IPS-15b (cell line): ENCODE results near the gene MYCN.
A peak's percentile ranks its signal among the peaks of the same experiment; 100 is the strongest.
"Not testable (repeated sequence)": the region's sequence is repeated elsewhere in the genome, so short reads cannot be mapped to it uniquely, and the experiment has no call there.

Source experiments
- H3K27me3 ChIP-seq: one replicate; pipeline ENCODE4 v1.6.1; 2013; ENCODE audit warnings: low read length; ENCODE audit not compliant: control insufficient read depth, insufficient read depth
- H3K36me3 ChIP-seq: one replicate; pipeline ENCODE4 v1.6.1; 2013; ENCODE audit warnings: low read length; ENCODE audit not compliant: control insufficient read depth, insufficient read depth
- H3K4me1 ChIP-seq: one replicate; pipeline ENCODE4 v1.6.1; 2013; ENCODE audit warnings: mild to moderate bottlenecking, low read length; ENCODE audit not compliant: control insufficient read depth, insufficient read depth
- H3K4me3 ChIP-seq: one replicate; pipeline ENCODE4 v1.5.1; 2013; ENCODE audit warnings: low read depth, low read length
- H3K9ac ChIP-seq: one replicate; pipeline ENCODE4 v1.6.1; 2013; ENCODE audit warnings: low read depth, mild to moderate bottlenecking, low read length
- H3K9me3 ChIP-seq: one replicate; pipeline ENCODE4 v1.6.1; 2013; ENCODE audit warnings: mild to moderate bottlenecking, low read length; ENCODE audit not compliant: control insufficient read depth, insufficient read depth

MYCN gene

GRCh38 chr2:15943378-15944280, 3.3 kb downstream of the MYCN start:
- Histone ChIP-seq H3K4me1 (peaks cover 7% of the 10 kb centered on the region), H3K9me3 (no peaks in the 10 kb centered on the region), H3K9ac (peak overlapping the region; percentile 88), H3K36me3 (peaks cover 19% of the 10 kb centered on the region), H3K4me3 (peak overlapping the region; percentile 80), H3K27me3 (no peaks in the 10 kb centered on the region)

DNA sequence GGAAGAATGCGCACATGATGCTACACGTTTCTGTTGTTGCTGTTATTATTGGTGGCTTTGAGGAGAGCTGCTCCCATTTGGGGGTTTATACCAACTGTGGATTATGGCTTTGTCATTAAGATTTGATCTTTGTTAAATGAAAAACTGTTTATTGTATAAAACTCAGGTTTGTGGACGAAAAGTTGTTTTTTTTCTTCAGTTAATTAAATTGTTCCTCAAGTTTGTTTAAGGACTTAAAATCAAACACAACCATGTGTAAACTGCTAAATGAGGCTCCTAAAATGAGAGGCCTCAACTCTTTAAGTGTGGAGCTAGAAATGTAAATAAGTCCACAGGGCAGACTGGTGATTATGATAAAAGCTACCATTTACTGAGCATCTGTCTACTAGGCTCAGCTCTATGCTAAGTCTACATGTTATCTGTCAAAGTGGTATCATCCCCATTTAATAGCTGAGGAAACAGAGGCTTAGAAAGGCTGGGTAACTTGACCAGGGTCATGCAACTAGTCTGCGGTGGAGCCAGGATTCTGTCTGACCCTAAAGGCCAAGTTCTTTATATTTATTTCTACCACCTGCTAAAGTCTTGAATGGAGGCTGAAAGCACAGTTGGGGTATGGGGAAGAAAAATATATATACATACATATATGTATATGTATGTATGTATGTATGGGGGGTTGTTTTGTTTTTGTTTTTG, 4.1 kb downstream of the MYCN start:
- Histone ChIP-seq H3K9ac (no peak overlapping the region), H3K4me3 (peak overlapping the region; percentile 80), H3K4me1 (no peaks in the 10 kb centered on the region), H3K36me3 (peaks cover 19% of the 10 kb centered on the region), H3K9me3 (no peaks in the 10 kb centered on the region), H3K27me3 (no peaks in the 10 kb centered on the region)

GRCh38 chr2:15945909-15946705, 5.8 kb downstream of the MYCN start:
- Histone ChIP-seq H3K27me3 (no peaks in the 10 kb centered on the region), H3K4me3 (no peak overlapping the region), H3K9me3 (no peaks in the 10 kb centered on the region), H3K9ac (no peak overlapping the region), H3K4me1 (no peaks in the 10 kb centered on the region), H3K36me3 (peaks cover 19% of the 10 kb centered on the region)

- Histone ChIP-seq H3K9me3 (no peaks in the 10 kb centered on the region), H3K27me3 (no peaks in the 10 kb centered on the region), H3K4me3 (no peak overlapping the region), H3K4me1 (no peaks in the 10 kb centered on the region), H3K9ac (no peak overlapping the region), H3K36me3 (peaks cover 18% of the 10 kb centered on the region)
Observed at GRCh38 chr2:15946983-15947382, 6.6 kb downstream of the MYCN start.

DNA sequence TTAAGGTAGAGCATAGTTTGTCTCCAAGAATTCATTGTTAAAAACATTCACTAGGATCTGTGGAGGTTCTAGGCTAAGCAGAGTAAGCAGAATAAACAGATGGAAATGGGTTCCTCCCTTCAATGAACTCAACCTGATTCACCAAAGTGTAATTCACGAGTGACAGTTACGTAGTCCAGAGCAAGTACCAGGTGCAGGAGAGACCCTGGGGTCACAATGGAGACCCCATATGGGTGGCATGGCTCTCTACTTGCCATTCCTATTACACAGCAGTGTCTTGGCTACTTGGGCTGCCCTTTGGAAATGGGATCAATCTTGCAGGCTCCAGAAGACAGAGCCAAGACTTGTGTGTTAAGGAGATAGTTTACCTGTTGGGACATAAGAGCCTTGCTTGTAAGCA, 7.1 kb downstream of the MYCN start:
- H3K9me3 ChIP-seq = no peaks in the 10 kb centered on the region
- H3K4me3 ChIP-seq = no peak overlapping the region
- H3K27me3 ChIP-seq = no peaks in the 10 kb centered on the region
- peaks cover 15% of the 10 kb centered on the region for H3K36me3 ChIP-seq
- H3K4me1 ChIP-seq = no peaks in the 10 kb centered on the region
- peak overlapping the region; percentile 9 for H3K9ac ChIP-seq

- peaks cover 15% of the 10 kb centered on the region for H3K36me3 ChIP-seq
Observed at GRCh38 chr2:15948704-15948957, 8.3 kb downstream of the MYCN start.

GRCh38 chr2:15949126-15949525, 8.8 kb downstream of the MYCN start:
- Histone ChIP-seq H3K9me3 (no peaks in the 10 kb centered on the region), H3K9ac (no peak overlapping the region), H3K4me1 (no peaks in the 10 kb centered on the region), H3K36me3 (peaks cover 15% of the 10 kb centered on the region), H3K27me3 (no peaks in the 10 kb centered on the region), H3K4me3 (no peak overlapping the region)

More at GRCh38 chr2:15948704-15948957, 8.3 kb downstream of the MYCN start:
- Histone ChIP-seq H3K9ac (no peak overlapping the region), H3K4me3 (no peak overlapping the region), H3K4me1 (no peaks in the 10 kb centered on the region), H3K27me3 (no peaks in the 10 kb centered on the region), H3K9me3 (no peaks in the 10 kb centered on the region)

DNA sequence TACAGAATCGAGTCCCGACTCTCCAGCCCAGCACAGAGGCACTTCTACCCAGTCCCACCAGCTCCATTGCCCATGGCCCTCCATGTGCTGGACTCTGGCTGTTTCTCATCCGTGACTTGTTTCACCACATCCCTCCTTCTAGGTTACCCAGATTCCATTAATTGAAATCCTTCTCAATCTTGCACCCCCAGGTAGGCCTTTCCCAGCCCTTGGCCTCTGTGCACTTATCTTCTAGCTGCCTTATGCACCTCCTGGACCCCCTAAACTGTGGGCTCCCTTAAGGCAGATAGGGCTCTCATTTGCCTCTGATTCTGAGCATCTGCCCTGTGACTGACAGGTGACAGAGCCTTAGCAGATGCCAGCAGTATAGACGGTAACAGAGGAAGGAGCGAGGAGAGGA, 9.2 kb downstream of the MYCN start:
- no peaks in the 10 kb centered on the region for H3K9me3 ChIP-seq
- H3K9ac ChIP-seq = no peak overlapping the region
- H3K4me1 ChIP-seq = no peaks in the 10 kb centered on the region
- no peaks in the 10 kb centered on the region for H3K27me3 ChIP-seq
- peaks cover 15% of the 10 kb centered on the region for H3K36me3 ChIP-seq
- H3K4me3 ChIP-seq = no peak overlapping the region

DNA sequence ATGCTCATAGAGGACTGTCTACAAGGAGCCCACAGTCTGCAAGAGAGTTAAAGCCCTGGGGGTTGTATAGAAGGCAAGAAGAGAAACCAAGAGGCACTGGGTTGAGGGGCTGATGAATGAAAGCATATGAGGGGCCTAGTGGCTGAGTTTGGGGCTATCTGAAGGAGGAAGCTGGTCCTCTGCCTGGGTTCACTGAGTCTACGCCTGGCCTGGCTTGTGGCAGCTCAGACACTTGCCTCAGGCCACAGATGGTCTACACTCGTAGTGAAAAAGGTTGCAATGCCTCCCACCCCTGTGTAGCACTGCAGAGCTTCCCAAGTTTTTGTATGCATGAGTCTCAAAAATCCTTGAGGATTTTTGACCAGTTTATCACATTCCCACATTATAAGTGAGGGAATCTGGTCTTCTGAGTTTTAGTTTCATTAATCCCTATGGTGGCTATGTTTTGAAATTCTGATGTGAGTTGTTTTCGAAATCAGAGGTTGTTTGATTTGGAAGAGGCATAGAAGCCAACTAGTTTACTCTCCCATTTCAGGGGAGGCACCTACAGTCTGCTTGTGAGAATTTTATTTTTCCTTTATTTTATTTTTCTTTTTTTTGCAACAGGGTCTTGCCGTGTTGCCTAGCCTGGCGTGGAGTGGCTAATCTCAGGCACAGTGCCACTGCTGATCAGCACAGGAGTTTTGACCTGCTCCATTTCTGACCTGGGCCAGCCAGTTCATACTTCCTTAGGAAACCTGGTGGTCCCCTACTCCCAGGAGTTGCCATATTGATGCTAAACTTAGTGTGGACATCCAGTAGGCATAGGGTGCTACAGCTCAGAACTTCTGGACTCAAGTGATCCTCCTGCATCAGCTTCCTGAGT, 10.0 kb downstream of the MYCN start:
- H3K27me3 ChIP-seq = no peaks in the 10 kb centered on the region
- H3K4me3 ChIP-seq = no peak overlapping the region
- no peak overlapping the region for H3K9ac ChIP-seq
- H3K9me3 ChIP-seq = no peaks in the 10 kb centered on the region
- H3K36me3 ChIP-seq = peaks cover 11% of the 10 kb centered on the region
- H3K4me1 ChIP-seq = no peaks in the 10 kb centered on the region

DNA sequence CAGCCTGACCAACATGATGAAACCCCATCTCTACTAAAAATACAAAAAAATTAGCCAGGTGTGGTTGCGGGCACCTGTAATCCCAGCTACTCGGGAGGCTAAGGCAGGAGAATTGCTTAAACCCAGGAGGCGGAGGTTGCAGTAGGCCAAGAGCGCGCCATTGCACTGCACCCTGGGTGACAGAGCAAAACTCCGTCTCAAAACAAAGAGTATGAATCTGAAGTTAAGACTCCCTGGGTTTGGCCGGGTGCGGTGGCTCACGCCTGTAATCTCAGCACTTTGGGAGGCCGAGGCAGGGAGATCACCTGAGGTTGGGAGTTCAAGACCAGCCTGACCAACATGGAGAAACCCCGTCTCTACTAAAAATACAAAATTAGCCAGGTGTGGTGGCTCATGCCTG, 11.6 kb downstream of the MYCN start:
- H3K27me3 ChIP-seq, H3K9me3 ChIP-seq: not testable (repeated sequence)

GRCh38 chr2:15952451-15953146, 12.2 kb downstream of the MYCN start:
- no peaks in the 10 kb centered on the region for H3K27me3 ChIP-seq
- no peak overlapping the region for H3K9ac ChIP-seq
- H3K4me1 ChIP-seq = peaks cover 3% of the 10 kb centered on the region
- H3K4me3 ChIP-seq = no peak overlapping the region
- no peaks in the 10 kb centered on the region for H3K36me3 ChIP-seq
- H3K9me3 ChIP-seq = no peaks in the 10 kb centered on the region

More for the DNA sequence above, 11.6 kb downstream of the MYCN start:
- H3K36me3 ChIP-seq, H3K4me3 ChIP-seq, H3K9ac ChIP-seq, H3K4me1 ChIP-seq: not testable (repeated sequence)
